HG03139 (cell line): ENCODE results near the gene NFIB.

Experiments used
- ATAC-seq: cut with Tn5 transposase; IDR thresholded peaks from one replicate; pipeline ENCODE4 v1.9.1; 2021; ENCODE audit not compliant: unreplicated experiment

NFIB gene

DNA sequence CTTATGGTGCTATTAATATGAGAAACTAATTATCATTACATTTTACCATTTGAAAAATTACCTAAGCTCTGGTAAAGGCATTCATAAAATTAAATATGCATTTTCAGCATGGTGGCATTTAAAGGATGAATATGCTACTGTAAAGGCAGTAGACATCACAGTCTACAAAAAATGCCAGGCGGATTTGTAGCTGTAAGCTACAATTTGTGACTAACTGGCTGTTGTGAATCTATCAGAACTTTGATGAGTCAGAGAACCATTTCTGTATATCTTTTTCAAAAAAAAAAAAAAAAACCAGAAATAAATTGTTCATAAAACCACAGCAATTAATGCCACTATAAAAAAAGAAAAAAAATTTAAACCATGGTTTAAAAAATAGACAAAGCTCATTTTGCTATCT, 186.3 kb downstream of the NFIB start:
- ATAC-seq: no peak

DNA sequence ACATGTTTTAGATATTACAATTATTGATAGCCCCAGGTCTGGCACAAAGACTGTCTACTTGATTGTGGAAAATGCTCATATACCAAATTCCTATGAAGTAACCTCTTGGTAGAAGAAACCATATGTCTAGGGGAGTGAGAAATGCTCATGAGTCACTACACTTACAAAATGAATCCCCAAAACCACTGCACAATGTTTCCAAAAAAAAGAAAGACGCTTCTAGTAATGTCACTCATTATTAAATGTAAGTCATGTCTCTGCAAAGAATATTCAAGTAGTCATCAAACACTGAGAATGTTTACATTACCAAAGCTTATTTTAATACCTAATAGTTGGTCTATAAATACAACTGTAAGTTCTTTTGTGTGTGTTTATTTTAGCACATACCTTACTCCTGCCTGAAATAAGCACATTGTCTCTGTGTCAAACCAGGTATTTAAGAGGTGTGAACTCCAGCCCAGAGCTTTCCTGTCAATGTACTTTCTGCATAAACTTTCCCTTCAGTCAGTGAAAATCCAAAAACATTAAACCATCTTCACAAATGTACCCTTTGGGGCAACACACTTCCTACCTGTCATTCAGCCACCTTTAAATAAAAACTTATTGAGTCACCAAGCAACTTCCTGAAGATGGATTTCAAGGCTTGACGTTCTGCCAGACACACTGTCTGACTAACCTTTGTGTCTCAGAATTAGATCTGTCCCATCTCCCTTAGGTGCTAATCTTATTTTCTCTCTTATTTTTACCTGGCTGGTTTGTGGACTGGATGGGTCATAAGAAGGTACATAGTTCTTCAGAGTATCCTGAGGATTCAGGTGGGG, 194.0 kb downstream of the NFIB start:
- ATAC-seq: no peak

DNA sequence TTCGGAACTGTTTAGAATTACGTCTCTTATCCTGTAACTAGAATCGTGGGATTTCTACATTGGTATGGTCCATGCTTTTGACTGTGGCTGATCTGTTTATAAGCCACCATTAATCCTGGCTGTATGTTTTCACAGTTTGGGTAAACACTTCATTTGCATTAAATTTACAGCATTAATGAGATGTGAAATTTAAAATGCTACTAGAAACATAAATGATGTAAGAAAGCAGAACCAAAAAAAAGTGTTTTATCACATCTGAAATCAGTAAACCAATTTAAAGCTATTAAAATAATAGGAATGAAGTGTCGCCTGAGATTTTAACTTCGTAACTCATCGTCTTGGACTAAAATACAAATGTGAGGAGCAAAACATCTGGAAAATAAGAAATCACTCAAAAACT, 201.7 kb downstream of the NFIB start:
- no peak for ATAC-seq

DNA sequence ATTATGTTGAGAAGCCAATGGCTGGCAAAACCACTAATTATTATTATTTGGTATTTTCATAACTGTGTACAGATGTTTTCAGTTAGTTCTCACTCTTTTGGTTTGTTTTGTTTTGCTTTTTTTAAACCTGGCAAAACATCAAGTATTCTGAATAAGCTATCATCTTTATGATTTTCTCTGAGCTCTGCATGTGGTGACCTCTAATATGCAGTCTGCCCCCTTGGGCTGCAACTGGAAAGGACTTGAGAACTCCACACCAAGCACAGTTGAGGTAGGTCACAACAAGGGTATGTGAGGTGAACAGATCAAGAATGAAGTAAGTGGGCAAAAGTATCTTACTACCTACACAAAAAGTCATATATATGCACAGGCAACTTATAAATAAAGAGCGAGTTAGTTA, 202.2 kb downstream of the NFIB start:
- ATAC-seq: no peak

DNA sequence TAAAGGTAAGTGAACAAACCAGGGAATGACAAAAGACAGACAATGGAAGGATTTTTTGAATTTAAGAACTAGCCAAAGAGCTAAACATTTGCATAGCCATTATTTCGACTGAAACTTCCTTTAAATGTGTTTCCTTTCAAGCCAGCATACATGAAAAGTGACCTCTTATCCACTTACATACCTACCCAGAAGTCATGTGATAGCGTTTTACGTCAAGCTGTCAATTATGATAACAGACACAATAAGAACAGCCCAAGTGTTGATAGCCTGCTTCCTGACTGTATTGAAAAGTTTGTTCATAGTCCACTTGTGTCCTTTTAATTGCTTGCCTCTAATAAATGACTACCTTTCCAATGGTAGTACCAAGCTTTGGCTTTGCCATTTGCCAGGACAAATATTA, 206.0 kb downstream of the NFIB start:
- no peak for ATAC-seq

DNA sequence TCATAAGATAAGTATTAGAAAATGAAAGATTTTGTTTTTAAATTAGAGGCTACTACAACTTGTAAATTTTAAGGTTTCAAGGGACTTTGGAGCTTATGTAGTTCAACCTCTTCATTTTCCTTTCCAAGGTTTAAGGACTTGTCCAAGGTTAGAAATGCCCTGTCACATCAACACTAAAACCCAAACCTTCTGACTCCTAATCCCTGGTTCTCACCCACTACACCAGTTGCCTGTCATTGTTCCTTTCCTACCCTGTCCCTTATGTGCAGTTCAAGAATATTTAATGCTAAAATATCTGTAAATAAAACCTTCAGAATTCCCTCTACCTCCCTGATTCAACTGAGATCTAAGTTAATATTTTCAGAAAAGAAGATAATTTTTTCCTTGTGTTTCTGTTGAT, 206.4 kb downstream of the NFIB start:
- ATAC-seq: no peak

DNA sequence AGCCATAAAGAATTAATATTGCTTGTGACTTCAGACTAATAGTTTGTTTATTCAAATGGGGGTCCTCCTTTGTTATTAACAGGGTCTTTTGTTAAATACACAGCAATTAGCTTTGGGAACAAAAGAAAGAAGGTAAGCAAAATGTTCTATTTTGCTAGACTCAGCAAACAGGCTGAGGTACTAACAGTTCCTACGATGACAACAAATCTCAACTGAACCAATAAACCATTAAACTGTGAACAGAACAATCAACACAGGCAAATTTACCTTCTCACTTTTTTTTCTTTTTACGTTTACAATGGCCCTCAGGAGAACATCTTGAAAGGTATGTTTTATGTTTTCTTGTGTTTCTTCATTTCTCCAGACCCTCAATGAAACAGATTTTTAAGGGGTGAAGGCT, 207.2 kb downstream of the NFIB start:
- ATAC-seq: no peak

DNA sequence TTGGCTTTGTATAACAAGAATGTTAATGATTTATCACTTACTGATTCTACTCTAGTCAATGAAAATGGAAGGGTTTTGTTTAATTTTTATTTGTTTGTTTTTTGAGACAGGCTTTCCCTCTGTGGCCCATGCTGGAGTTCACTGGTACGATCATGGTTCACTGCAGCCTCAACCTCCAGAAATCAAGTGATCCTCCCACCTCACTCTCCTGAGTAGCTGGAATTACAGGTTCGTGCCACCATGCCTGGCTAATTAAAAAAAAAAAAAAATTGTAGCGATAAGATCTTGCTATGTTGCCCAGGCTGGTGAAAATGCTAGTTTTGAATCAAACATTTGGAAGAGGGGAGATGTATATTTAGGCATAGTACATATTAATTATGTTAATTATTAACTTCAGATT, 209.4 kb downstream of the NFIB start:
- ATAC-seq: no peak

DNA sequence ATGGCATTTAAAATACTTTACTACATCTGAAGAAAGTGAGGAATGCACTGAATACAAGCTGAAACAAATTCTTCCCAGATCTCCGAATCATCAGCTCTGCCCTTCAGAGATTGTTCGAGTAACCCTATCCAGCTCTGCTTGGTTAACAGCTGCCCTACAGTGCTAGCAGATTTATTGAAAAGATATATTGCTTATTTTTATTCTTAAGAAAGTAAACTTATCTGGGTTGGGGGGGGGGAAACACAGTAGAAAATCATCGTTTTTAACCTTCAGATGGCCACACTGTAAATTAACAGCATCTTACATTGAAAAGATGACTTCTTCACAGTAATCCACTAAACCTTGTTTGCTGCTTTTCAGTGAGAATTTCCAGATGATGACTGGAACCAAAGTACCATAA, 210.8 kb downstream of the NFIB start:
- no peak for ATAC-seq

DNA sequence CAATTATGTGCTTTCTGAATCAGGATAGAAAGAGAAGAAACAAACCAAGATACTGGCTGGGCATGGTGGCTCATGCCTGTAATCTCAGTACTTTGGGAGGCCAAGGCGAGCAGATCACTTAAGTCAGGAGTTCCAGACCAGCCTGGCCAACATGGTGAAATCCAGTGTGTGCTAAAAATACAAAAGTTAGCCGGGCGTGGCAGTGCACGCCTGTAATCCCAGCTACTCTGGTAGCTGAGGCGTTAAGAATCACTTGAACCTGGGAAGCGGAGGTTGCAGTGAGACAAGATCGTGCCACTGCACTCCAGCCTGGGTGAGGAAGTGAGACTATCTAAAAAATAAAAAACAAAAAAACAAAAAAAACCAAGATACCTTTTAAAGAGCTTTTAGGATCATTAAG, 214.2 kb downstream of the NFIB start:
- ATAC-seq: no peak

DNA sequence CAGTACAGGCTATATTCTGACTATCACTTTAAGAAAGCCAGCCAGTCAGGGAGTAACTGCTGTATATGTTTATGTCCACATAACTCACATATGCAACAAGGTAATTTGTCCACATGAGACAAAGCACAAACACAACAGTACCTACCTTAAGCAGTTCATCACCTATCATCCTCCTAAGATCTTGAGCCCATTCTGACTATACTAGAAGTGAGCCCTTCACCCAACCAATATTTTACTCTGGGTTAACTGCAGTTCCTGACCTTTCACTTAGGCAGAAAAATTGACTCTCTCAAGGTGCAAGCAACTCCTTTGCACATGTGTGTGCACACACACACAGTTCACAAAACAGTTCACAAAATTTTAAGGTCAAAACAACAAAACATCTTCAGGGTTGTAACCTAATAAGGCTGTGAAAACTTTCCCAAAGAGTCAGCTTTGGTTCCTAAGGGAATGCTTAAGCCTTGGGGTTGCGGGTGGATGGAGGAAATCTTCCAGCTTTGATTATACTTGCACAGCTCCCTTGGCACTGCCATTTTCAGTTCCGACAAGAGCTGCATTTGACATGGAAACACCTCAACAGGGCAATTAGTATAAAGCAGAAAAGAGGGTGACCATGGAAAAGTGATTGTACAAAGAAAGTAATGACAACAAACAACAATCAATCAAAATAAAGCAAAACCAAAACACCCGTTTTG, 215.3 kb downstream of the NFIB start:
- ATAC-seq: no peak

DNA sequence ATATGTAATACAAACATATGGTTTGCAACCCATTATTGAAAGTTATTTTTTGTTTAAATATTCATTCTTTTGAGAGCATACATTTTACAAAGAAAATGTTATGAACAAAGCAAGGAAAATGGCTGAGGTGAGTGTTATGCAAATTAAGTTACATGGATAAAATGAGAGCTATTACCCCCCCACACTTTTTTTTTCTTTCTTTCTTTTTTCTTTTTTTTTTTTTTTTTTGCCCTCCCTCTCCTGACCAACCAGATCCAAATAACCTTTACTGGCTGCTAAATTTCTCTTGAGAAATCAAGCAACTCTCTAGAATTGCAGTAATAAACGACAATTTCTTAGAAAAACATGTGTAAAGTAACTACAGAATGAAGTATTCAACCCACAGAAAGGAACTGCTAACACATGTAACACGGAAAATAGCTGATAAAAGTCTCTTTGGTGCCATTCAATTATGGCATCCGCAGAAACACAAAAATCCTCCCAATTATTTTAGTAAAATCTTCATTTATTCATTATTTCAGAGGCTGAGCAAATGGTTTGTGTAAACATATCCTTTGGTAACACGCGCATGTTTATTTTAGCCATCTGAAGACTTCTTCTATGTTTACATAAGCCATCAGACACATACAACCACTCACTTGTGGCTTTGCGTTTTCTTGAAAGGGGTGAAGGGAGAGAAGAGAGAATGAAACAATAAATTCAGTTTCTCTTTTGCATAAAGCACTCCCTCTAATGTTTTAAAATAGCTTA, 216.1 kb downstream of the NFIB start:
- no peak for ATAC-seq

DNA sequence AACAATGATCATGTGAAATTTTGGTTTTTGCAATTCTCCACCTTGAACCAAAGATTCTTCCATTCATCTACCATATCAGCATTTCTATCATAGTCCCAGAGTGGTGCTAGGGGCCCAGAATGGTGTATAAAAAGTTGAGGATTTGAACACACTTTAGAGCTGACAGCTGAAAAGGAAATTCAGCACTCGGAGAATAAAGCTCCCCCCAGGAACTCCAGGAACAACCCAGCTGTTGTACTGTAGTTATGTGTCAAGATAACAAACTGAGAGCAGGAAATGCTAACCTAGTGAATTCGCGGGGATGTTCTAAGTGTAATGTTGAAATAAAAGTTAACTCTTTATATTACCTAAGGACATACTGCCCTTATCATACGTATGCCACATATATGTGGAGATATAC, 216.7 kb downstream of the NFIB start:
- no peak for ATAC-seq

DNA sequence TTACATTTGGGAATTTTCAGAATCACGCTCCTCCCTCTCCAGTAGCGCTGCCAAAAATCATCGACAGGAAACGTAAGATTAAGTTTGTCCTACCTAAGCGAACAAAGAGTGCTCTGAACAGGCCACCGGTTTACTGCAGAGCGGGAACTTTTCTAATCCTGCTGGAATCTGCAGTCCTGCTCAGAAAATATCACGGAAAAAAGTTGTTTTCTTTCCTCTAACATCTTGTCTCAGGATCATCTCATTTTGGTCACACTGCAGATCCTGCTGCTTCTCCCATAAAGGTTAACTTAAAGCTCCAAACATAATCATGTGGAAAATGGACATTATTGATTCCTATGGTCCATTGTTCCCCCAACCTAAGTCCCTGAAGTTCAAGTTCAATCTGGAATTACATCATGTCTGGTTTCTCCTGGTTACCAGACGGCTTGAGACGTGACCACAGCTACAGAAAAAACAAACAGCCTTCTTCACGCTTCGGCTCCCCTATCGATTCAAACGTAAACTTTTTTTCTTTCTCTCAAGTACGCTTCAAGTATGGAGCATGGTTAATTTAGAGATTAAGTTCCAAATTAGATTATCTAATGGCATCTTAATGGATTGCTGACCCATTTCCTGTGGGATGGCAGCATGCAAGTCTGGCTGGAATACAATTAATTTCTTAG, 217.6 kb downstream of the NFIB start:
- no peak for ATAC-seq

DNA sequence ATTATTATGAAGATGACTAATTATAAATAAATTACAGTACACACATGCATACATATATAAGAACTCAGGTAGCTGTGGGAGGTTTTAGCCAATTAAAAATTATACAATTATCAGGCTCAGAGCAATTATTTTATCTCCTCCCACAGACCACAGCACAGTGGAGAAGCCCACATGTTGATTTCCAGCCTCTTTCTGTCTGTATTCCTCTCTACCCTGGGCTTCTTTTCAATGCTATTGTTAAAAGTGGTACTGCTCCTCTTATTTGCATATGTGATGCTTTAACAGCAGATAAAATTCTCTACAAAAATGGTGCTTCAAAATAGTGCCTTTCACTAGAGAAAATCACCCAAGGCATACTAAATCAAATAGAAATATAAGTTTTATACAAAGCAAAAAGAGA, 218.7 kb downstream of the NFIB start:
- ATAC-seq: no peak

DNA sequence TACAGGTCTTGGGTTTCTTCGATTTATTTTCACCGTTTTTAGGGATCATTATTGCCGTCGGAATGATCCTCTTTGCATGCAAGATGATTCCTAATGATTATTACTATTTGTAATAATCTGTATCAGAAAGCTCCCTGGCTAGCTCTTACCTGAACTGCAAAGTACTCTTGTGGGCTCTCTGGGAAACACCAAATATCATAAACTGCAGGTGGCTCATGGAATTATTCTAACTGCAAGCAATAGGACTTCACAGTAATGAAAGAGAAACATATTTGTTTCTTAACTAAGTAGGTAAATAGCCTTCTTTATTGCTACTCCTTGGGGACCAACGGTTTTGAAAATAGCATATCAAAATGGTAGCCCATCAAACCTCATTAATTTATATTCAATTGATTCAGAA, 219.4 kb downstream of the NFIB start:
- no peak for ATAC-seq

DNA sequence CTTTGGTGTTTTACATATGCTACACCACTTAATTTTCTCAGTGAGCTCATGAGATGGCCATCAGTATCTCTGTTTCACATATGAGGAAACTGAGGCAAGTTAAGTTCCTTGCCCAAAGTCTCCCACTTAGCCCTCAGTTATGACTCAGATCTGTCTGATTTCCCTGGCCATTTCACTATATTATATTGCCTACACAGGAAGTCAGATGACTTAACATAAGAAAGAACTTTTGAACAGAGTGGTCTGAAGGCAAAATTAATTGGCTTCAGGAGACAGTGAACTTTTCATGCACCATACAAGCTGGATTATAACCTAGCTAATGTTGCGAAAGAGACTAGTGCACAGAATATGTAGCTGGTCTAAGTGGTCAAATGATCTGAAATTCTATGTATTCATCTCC, 221.6 kb downstream of the NFIB start:
- no peak for ATAC-seq

DNA sequence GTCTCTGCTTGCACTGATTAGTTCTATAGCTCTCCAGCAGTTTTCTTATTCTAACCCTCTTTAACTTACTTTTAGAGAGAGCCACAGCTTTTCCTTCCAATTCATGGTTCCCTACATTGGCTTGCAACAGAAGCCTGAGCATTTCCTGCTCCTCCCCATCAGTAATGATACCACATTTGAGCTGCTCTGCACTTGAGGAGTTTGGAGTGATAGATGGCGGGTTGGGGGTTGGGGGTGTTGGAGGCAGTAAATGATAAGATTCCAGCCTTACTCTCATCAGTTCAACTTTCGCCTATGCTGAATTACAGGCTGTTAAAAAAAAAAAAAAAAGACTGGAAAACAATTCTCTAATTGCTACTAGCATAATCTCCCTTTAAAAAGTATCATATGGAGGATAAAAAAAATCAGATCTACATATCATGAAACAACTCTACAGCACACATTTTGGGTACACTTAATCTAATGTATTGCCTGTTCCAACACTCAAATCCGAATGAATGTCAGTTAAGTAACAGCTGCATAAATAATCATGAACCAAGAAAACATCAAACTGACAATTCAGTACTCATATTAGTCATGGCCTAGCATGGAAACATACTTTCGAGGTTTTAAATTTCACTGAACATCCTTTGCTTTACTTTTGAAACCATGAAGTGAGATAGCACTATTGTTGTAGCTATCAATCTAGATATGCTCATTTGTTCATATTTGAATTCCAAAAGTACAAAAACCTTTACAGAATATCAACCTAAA, 224.7 kb downstream of the NFIB start:
- no peak for ATAC-seq

DNA sequence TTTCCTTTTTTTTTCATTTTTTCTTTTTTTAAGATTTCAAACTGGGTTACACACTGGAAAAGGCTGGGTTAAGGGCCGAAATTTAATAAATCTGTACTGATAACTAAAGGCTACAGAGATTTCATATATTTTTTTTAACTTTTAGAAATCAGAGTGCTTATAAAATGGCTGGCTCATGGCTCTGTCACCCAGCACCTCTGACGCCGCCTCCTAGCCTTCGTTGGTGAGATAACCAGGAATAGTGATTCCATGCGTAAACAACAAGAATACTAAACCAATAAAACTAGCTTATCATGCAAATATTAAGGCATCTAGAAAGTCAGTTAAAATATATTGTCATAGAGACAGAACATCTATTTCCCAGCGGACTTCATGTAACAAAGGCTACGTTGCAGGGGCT, 226.4 kb downstream of the NFIB start:
- no peak for ATAC-seq

DNA sequence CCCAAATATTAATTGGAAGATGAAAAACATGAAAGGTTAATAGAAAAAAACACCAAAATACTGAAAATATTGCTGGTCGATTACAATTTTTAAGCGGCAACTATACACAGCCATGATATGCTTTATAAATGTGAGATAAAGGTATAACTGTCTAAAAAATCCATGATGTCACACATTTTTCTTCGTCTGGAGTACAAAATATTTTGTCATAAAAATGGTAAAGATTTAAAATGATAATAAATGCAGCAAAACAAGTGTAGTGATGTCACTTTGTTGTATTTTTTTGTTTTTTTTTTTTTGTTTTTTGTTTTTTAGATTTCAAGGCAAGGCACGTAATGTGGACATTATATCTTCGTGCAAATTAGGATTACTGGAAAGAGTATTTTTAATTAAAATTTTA, 227.4 kb downstream of the NFIB start:
- ATAC-seq: no peak

DNA sequence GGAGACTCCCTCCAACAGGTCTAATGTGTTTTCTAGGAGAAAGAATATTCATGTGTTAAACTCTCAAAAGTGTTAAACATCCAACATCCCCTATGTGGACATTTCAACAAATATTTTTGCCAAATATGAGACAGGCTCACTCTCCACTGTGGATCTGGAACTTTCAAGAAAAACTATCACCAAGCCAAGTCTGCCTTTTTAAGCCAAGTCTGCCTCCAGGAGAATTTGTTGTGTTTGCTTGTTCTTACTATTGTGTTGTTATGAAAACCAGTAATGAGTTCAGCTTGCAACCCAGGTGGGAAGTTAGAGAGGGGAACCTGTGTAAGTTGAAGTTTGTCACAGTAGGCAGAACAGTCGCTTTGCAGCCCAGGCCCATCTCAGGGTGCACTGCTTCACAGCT, 228.1 kb downstream of the NFIB start:
- no peak for ATAC-seq
